Immature natural killer cell (primary cell): ENCODE measurements around the gene GPR45. TPM values are rescaled to one million over a fixed set of nuclear protein-coding genes. Genes with fewer than 3 reads are reported as not detected.
A peak's percentile ranks its signal among the peaks of the same experiment; 100 is the strongest.

Experiments
- DNase-seq, 3 donors: peaks; one replicate each; pipeline ENCODE4 v3.0.0; 2022; ENCODE audit warnings: mixed read lengths in 1 of 3
- H3K27ac Mint-ChIP-seq, 6 donors: one replicate each; pipeline ENCODE4 v1.8.0; 2020; ENCODE audit warnings: mixed read lengths in 6 of 6, mild to moderate bottlenecking in 5 of 6, inconsistent platforms in 4 of 6, moderate library complexity in 3 of 6
- H3K27me3 Mint-ChIP-seq, 3 donors: one replicate each; pipeline ENCODE4 v1.8.0; 2020 to 2021; ENCODE audit warnings: low read depth in 3 of 3, mild to moderate bottlenecking in 3 of 3, mixed read lengths in 3 of 3, moderate library complexity in 3 of 3, inconsistent platforms in 1 of 3
- H3K36me3 Mint-ChIP-seq, 3 donors: one replicate each; pipeline ENCODE4 v1.8.0; 2020; ENCODE audit warnings: mixed read lengths in 3 of 3, inconsistent platforms in 2 of 3, mild to moderate bottlenecking in 2 of 3
- H3K4me1 Mint-ChIP-seq, 2 donors: one replicate each; pipeline ENCODE4 v1.8.0; 2020; ENCODE audit warnings: inconsistent platforms in 2 of 2, mild to moderate bottlenecking in 2 of 2, mixed read lengths in 2 of 2, moderate library complexity in 1 of 2
- H3K4me3 Mint-ChIP-seq, 5 donors: one replicate each; pipeline ENCODE4 v1.8.0; 2020; ENCODE audit warnings: mild to moderate bottlenecking in 5 of 5, mixed read lengths in 5 of 5, inconsistent platforms in 3 of 5, moderate library complexity in 3 of 5
- H3K9me3 Mint-ChIP-seq, 6 donors: one replicate each; pipeline ENCODE4 v1.8.0; 2020; ENCODE audit warnings: mild to moderate bottlenecking in 6 of 6, mixed read lengths in 6 of 6, inconsistent platforms in 4 of 6, moderate library complexity in 3 of 6
- polyA plus RNA-seq, 3 donors: library from polyadenylated mRNA; unstranded; fragments of 300-500 nt; fragmentation: Illumina TruSeq; gene quantifications; one replicate each; pipeline ENCODE4 v1.2.3, GENCODE V29; 2021

The GPR45 gene, protein sequence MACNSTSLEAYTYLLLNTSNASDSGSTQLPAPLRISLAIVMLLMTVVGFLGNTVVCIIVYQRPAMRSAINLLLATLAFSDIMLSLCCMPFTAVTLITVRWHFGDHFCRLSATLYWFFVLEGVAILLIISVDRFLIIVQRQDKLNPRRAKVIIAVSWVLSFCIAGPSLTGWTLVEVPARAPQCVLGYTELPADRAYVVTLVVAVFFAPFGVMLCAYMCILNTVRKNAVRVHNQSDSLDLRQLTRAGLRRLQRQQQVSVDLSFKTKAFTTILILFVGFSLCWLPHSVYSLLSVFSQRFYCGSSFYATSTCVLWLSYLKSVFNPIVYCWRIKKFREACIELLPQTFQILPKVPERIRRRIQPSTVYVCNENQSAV
- polyA plus RNA-seq, result not detected

DNA sequence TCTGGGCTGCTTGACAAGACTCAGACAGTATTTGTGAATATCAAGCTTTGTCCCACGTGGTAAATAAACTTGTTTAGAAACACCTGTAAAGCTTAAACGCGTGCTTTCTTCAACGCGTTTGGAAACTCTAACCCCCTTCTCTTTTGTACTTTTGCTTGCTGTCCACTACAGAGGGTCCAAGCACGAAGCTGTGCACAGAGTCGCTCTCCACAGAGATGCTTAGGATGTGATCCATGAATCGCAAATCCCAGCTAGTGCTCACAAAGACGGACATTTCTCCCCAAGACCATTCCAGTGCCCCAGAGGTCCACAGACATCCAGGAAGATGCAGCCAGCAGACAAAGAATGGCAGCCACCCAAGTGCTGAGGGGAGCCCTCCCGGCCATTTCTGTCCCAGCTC is at the start of gene GPR45:
Gene GPR45, plus strand, starts transcription at position 301 of the 400 bp plus-strand sequence. CDS start 116 bp downstream, outside the sequence.
- H3K36me3 Mint-ChIP-seq, result no peaks in the 10 kb centered on the region
- H3K27me3 Mint-ChIP-seq, result peaks cover 0 to 4% (median 0%) of the 10 kb centered on the region in 3 donors
- H3K4me3 Mint-ChIP-seq, result no peak within 1 kb of the TSS
- no peaks in the 10 kb centered on the region for H3K9me3 Mint-ChIP-seq
- peaks cover 3 to 4% of the 10 kb centered on the region in 2 donors for H3K4me1 Mint-ChIP-seq
- H3K27ac Mint-ChIP-seq, result no peak within 1 kb of the TSS
- no peak for DNase-seq

DNA sequence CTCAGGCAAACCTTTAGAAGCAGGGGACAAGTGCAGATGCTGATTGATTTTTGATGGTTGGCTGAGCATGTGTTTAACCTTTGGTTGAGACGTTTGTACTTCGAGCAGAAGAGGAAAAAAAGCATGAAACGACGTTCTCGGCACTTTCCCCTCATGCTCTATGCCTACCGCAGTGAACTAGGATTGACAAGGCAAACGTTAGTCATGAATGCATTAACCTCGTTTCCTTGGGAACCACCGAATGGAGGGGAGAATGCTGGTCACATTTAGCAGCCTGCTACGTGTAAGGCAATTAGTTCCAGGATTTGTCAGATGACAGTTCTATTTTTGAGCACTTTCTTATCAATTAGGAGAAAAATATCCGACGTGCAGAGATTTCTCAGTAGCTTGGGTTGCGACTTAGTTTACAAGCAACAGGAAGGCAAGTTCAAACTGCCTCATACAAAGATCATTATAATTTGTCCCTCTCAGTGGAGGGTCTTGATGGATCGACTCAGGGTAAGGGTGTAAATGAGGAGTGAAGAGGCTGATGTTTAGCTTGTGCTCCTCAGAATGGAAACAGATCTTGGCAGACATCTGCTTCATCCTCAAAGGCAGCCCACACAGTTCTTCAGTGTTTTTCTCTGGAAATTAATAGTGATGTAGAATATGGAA is 47.4 kb upstream of the GPR45 start:
- peaks cover 4 to 10% (median 8%) of the 10 kb centered on the region in 3 donors for H3K27me3 Mint-ChIP-seq
- no peaks in the 10 kb centered on the region for H3K36me3 Mint-ChIP-seq
- no peaks in the 10 kb centered on the region for H3K4me1 Mint-ChIP-seq
- no peak overlapping the region for H3K27ac Mint-ChIP-seq
- H3K4me3 Mint-ChIP-seq, result no peak overlapping the region
- no peak for DNase-seq
- peaks cover 0 to 2% (median 0%) of the 10 kb centered on the region in 6 donors for H3K9me3 Mint-ChIP-seq

DNA sequence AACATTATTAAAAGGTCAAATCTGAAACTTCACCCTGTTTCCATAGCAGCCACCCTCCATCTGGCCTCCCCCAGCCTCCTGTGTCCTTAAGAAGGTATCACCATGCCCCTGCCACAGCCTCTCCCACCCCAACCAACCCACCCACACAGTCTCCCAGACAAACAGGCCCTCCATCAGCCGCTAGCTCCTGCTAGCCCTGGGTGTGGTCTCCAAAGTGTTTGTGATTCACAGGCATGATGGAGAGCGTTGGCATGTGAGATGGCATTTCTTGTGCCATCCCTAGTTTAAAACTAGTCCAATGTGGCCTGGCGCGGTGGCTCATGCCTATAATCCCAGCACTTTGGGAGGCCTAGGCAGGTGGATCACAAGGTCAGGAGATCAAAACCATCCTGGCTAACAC is 44.9 kb upstream of the GPR45 start:
- Mint-ChIP-seq H3K36me3 (peaks cover 0 to 6% (median 0%) of the 10 kb centered on the region in 3 donors), H3K9me3 (peaks cover 0 to 2% (median 0%) of the 10 kb centered on the region in 6 donors), H3K4me1 (no peaks in the 10 kb centered on the region)

DNA sequence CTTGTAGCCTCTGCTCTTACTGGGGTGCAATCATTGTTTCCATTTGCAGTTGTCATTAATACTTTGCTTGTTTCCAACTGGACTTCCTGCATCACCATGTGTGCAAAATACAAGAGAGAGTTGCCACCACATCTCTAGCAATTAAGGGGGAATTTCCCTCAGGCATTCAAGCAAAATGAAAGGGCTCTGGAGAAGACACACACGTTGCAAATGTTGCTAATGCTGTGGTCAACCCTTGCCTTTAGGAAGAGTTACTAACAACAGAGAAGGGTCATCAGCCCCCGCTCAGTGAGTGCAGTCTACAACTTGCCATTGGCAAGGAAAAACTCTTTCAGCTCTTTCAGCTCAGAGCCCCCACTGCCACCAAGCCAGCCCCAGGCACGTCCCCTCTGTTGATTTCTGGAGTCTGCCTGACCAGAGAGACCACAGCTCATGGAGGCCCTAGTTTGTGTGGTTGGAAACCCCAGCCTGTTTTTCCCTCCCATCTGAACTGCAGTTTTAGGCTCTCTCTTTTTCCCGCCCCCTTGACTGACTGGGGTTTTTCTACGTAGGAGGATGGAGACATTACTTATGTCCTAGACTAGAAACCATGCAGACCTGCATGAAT is 25.9 kb upstream of the GPR45 start:
- no peak for DNase-seq
- no peak overlapping the region for H3K27ac Mint-ChIP-seq
- H3K9me3 Mint-ChIP-seq, result no peaks in the 10 kb centered on the region
- H3K4me3 Mint-ChIP-seq, result no peak overlapping the region
- peaks cover 0 to 3% of the 10 kb centered on the region in 2 donors for H3K4me1 Mint-ChIP-seq
- no peaks in the 10 kb centered on the region for H3K36me3 Mint-ChIP-seq
- H3K27me3 Mint-ChIP-seq, result no peaks in the 10 kb centered on the region

More for the DNA sequence above, 44.9 kb upstream of the GPR45 start:
- no peak for DNase-seq
- peaks cover 4 to 14% (median 5%) of the 10 kb centered on the region in 3 donors for H3K27me3 Mint-ChIP-seq
- H3K4me3 Mint-ChIP-seq, result no peak overlapping the region
- H3K27ac Mint-ChIP-seq, result no peak overlapping the region

DNA sequence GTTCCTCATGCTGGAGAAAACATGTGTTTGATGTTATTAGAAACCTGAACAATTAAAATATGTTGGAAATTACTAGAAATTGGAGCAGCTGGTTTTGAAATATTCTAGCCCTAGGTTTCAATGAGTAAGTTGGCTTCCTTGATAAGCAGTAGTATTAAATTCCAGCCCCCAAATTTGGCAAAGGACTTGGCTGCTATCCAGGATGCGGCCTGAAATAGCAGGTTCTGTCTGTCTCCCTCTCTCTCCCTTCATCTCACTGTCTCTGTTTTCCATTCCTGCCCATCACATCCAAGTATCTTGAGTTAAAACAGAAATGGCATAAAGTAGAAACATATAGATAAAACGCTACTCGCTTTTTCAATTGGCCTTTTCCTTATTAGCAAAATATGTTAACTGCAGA is 20.9 kb upstream of the GPR45 start:
- no peak for DNase-seq
- Mint-ChIP-seq H3K4me3 (no peak overlapping the region), H3K36me3 (no peaks in the 10 kb centered on the region), H3K27me3 (peaks cover 0 to 9% (median 3%) of the 10 kb centered on the region in 3 donors), H3K9me3 (no peaks in the 10 kb centered on the region), H3K4me1 (no peaks in the 10 kb centered on the region), H3K27ac (no peak overlapping the region)

DNA sequence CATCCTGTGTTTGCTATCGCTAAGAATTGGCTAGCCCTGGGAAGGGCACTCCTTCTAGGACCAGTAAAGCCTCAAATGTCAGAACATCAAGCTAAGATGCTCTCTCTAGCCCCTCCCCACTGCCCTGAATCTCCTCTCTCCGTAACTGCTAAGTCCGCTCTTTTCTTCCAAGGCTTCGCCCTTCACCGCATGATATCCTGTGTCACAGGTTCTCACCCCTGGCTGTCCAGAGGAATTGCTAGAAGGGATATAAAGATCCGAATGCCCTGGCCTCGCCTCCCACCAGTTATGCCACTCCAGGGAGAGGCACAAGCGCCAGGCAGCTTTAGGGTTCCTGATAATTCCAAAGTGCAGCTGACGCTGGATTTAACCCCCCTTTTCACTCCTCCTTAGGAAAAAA is 17.1 kb upstream of the GPR45 start:
- Mint-ChIP-seq H3K36me3 (no peaks in the 10 kb centered on the region), H3K4me1 (no peaks in the 10 kb centered on the region), H3K27ac (no peak overlapping the region), H3K9me3 (no peaks in the 10 kb centered on the region), H3K27me3 (peaks cover 0 to 11% (median 5%) of the 10 kb centered on the region in 3 donors), H3K4me3 (no peak overlapping the region)
- DNase-seq, result no peak

DNA sequence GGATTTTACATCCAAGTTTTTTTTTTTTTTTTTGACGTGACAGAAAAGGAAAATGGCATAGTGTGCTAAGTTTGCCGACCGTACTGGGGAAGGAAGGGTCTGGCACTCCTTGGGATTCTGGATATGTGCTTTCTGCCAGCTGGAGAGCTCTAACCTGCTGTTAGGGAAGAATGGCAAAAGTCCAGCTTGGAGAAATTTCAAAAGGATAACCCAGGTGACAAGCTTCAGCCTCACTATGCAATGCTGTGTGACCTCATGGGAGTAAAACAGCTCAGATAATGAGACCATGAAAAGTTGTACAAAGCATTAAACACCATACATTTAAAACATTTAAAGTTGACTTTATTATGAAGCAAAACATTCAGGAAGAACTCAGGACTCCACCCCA is 10.3 kb upstream of the GPR45 start:
- no peaks in the 10 kb centered on the region for H3K9me3 Mint-ChIP-seq
- H3K4me3 Mint-ChIP-seq, result no peak overlapping the region
- H3K4me1 Mint-ChIP-seq, result no peaks in the 10 kb centered on the region
- no peak overlapping the region for H3K27ac Mint-ChIP-seq
- DNase-seq, result no peak
- peaks cover 0 to 2% (median under 1%) of the 10 kb centered on the region in 3 donors for H3K27me3 Mint-ChIP-seq
- no peaks in the 10 kb centered on the region for H3K36me3 Mint-ChIP-seq

DNA sequence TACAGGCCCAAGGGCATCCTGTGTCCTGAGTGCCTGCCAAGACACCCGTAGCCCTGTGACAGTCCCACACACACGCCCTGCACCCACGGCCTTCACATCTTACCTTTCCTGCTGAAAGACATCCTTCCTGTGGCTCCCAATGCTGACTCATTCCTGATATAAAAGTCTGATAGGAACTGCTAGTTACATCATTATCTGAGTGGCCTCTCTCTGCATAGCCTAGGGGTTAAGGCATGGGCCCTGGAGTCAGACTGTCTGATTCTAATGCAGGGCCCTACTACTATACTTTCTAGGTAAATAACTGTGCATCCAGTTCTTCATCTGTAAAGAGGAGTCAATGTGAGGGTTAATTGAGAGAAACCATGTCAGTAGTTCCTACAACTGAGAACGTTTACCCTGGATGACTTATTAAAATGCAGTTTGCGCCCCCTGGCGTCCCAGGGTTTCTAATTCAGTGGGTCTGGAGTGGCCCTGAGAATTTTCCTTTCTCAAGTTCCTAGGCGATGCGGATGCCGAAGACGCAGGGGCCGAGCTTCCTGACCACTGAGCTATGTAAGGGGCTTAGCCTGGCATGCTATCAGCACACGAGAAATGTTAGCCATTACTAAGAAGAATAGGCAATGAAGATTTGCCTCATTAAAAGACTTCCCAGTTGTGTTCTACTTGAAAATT is 6.0 kb upstream of the GPR45 start:
- H3K27ac Mint-ChIP-seq, result no peak overlapping the region
- peak; percentile 24 to 54 (median 31) for DNase-seq
- H3K4me3 Mint-ChIP-seq, result no peak overlapping the region
- no peaks in the 10 kb centered on the region for H3K36me3 Mint-ChIP-seq
- no peaks in the 10 kb centered on the region for H3K9me3 Mint-ChIP-seq
- H3K4me1 Mint-ChIP-seq, result peaks cover 3 to 5% of the 10 kb centered on the region in 2 donors
- peaks cover 0 to 4% (median 1%) of the 10 kb centered on the region in 3 donors for H3K27me3 Mint-ChIP-seq

DNA sequence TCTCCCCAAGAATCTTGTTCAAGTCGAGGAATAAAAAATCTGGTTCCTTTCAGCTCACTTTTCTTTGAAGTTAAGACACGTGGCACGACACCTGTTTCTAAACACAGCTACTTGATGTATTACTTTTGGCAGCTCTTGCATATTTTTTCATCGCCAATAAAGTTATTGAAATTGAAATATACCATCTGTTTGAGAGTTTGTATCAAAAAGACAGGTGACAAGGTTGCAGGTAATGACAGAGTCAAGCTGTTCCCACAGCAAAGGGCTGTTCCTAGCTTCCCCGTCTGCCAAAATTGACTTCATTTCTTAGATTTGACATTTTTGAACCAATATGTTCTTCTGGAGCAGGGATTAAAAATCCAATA is 5.5 kb upstream of the GPR45 start:
- no peaks in the 10 kb centered on the region for H3K9me3 Mint-ChIP-seq
- H3K36me3 Mint-ChIP-seq, result no peaks in the 10 kb centered on the region
- DNase-seq, result no peak
- peaks cover 0 to 4% (median 1%) of the 10 kb centered on the region in 3 donors for H3K27me3 Mint-ChIP-seq
- no peak overlapping the region for H3K27ac Mint-ChIP-seq
- H3K4me1 Mint-ChIP-seq, result peaks cover 3 to 5% of the 10 kb centered on the region in 2 donors
- H3K4me3 Mint-ChIP-seq, result no peak overlapping the region

DNA sequence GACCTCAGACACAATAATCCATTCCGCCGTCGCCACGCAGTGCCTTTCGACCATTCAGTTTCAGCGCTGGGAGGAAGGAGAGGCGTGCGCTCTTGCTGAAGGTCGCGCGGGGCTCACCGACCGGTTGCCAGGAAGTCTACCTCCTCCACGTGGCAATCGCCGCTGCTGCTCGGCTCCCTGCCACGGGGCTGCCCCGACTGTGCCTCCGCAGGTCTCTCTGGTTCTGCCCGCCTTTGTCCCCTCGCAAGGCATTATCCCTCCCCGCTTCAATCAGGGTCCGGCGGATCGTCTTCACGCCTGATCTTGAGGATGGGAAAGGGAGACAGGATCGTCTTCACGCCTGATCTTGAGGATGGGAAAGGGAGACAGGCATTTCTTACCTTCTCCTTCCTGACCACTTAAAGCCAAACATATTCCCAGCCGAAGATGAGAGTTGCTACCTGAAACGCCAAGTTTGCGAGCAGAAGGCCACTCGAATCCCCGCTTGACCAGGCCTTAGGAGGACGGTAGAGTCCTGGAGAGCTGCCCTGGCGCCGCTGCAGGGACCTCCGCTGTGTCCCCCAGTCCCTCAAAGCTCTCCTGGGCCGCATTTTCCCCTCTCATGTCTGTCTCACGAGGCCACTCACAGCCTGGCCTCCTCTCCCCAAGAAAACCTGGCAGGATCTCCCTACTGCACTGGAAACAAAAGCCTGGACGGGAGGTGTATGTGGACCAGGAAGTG is 4.3 kb upstream of the GPR45 start:
- Mint-ChIP-seq H3K36me3 (no peaks in the 10 kb centered on the region), H3K4me3 (peak overlapping the region in 1 of 5 donors; percentile 51), H3K9me3 (no peaks in the 10 kb centered on the region), H3K4me1 (peaks cover 3 to 5% of the 10 kb centered on the region in 2 donors), H3K27me3 (peaks cover 0 to 4% (median 1%) of the 10 kb centered on the region in 3 donors), H3K27ac (no peak overlapping the region)
- DNase-seq, result no peak

DNA sequence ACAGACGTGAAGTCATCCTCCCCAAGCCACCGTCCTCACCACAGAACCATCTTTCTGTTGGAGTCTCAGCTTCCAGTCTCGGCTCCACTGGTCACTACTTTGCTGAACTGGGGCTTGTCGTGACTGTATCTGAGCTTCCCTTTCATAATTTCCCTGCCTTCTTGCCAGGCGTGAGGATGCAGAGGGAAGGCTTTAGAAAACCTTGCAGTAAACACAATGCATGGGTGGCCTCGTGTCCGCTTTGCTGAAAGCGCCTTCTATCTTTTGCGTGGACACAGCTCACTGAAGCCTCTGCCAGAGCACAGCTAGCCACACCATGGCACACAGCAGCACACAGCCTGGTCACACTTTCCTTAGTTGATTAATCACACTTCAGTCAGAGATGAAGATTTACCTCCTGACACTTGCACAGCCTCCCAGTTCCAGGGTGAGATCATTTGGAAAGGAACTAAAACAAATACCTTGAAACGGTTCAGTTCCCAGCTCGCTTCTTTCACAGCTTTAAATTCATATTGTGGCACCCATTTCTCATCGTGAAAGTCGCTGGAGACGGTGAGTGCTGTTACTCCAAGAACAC is 2.8 kb upstream of the GPR45 start:
- no peaks in the 10 kb centered on the region for H3K36me3 Mint-ChIP-seq
- H3K9me3 Mint-ChIP-seq, result no peaks in the 10 kb centered on the region
- peaks cover 0 to 4% (median 1%) of the 10 kb centered on the region in 3 donors for H3K27me3 Mint-ChIP-seq
- H3K27ac Mint-ChIP-seq, result no peak overlapping the region
- H3K4me3 Mint-ChIP-seq, result no peak overlapping the region
- peaks cover 3 to 5% of the 10 kb centered on the region in 2 donors for H3K4me1 Mint-ChIP-seq
- DNase-seq, result no peak

DNA sequence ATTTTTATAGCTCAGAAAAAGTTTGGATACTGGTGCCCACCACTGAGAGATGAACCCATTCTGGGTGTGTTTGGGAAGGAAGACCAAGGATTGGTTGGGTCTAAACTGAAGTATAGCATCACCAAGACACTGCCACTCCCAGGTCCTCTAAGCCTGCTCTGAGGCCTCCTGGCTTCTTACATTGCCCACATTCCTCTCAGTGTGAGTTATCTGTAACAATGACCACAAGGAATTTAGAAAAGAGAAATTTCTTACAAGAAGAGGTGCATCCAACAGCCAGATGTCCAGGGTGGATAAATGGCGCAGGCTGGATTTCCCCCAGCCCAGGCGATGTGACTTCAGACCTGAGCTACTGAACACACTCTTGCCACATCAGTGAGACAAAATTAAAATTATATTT is 1.6 kb upstream of the GPR45 start:
- Mint-ChIP-seq H3K9me3 (no peaks in the 10 kb centered on the region), H3K4me1 (peaks cover 3 to 5% of the 10 kb centered on the region in 2 donors), H3K4me3 (no peak overlapping the region), H3K27me3 (peaks cover 0 to 4% (median 1%) of the 10 kb centered on the region in 3 donors), H3K27ac (no peak overlapping the region), H3K36me3 (no peaks in the 10 kb centered on the region)
- no peak for DNase-seq
